Measurements from ENCODE around the gene RAB30.

RAB30 gene

DNA sequence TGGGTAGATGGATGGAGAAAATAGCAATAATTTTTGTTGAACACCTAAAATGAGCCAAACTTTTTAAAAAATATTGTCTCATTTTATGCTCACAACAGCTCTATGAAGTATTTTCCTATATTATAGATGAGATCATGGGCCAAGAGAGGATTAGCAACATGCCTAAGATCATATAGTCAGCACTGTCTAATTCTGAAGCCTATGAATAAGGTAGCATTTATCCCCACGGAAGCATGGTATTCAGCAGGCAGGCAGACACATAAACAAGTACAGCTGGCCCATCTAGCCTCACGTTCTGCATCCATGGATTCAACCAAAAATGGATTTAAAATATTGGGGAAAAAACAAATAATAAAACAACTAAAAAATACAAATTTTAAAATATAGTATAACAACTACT lies 21.9 kb upstream of the RAB30 start:
- no peaks in the 10 kb centered on the region for H3K27me3 ChIP-seq
- H3K4me1 ChIP-seq, result peaks cover 12% of the 10 kb centered on the region
- no peaks in the 10 kb centered on the region for H3K36me3 ChIP-seq
- no peaks in the 10 kb centered on the region for H3K9me3 ChIP-seq
- TF ChIP-seq CTCF (IDR thresholded peaks at IDR 0.05; ENCODE audit: low read depth, low read length), result no peak
- no peak overlapping the region for H3K4me3 ChIP-seq (ENCODE audit: low read depth, low read length)
- no peak for DNase-seq

- Histone ChIP-seq H3K36me3 (no peaks in the 10 kb centered on the region), H3K4me3 (ENCODE audit: low read depth, low read length) (no peak overlapping the region), H3K27me3 (no peaks in the 10 kb centered on the region), H3K9me3 (no peaks in the 10 kb centered on the region), H3K4me1 (peaks cover 12% of the 10 kb centered on the region)
- TF ChIP-seq CTCF (IDR thresholded peaks at IDR 0.05; ENCODE audit: low read depth, low read length), result no peak
- peak; percentile 77 for DNase-seq
These were observed 21.0 kb upstream of the RAB30 start for GRCh38 chr11:83092488-83093384.

GRCh38 chr11:83088965-83089364 lies 17.3 kb upstream of the RAB30 start:
- H3K27me3 ChIP-seq, result no peaks in the 10 kb centered on the region
- TF ChIP-seq CTCF (IDR thresholded peaks at IDR 0.05; ENCODE audit: low read depth, low read length), result peak; percentile 10; the same call in 1 of the 2 replicates
- DNase-seq, result no peak
- no peaks in the 10 kb centered on the region for H3K9me3 ChIP-seq
- no peaks in the 10 kb centered on the region for H3K36me3 ChIP-seq
- peaks cover 12% of the 10 kb centered on the region for H3K4me1 ChIP-seq
- H3K4me3 ChIP-seq (ENCODE audit: low read depth, low read length), result no peak overlapping the region

GRCh38 chr11:83087035-83087434 lies 15.3 kb upstream of the RAB30 start:
- H3K9me3 ChIP-seq, result no peaks in the 10 kb centered on the region
- no peak for DNase-seq
- no peaks in the 10 kb centered on the region for H3K36me3 ChIP-seq
- H3K4me1 ChIP-seq, result no peaks in the 10 kb centered on the region; the same call in 1 of the 2 replicates
- TF ChIP-seq CTCF (IDR thresholded peaks at IDR 0.05; ENCODE audit: low read depth, low read length), result peak; percentile 31
- no peaks in the 10 kb centered on the region for H3K27me3 ChIP-seq
- H3K4me3 ChIP-seq (ENCODE audit: low read depth, low read length), result no peak overlapping the region

- no peak overlapping the region for H3K4me3 ChIP-seq (ENCODE audit: low read depth, low read length)
- no peak for TF ChIP-seq CTCF (IDR thresholded peaks at IDR 0.05; ENCODE audit: low read depth, low read length)
- no peaks in the 10 kb centered on the region for H3K27me3 ChIP-seq
- H3K9me3 ChIP-seq, result no peaks in the 10 kb centered on the region
- no peak for DNase-seq
- H3K36me3 ChIP-seq, result peaks cover 20% of the 10 kb centered on the region
- no peaks in the 10 kb centered on the region for H3K4me1 ChIP-seq
These were observed 8.1 kb upstream of the RAB30 start for GRCh38 chr11:83079820-83080219.

GRCh38 chr11:83078269-83078668 lies 6.6 kb upstream of the RAB30 start:
- H3K9me3 ChIP-seq, result no peaks in the 10 kb centered on the region
- H3K36me3 ChIP-seq, result peaks cover 34% of the 10 kb centered on the region
- TF ChIP-seq CTCF (IDR thresholded peaks at IDR 0.05; ENCODE audit: low read depth, low read length), result no peak
- H3K4me1 ChIP-seq, result no peaks in the 10 kb centered on the region
- H3K27me3 ChIP-seq, result no peaks in the 10 kb centered on the region
- no peak for DNase-seq
- H3K4me3 ChIP-seq (ENCODE audit: low read depth, low read length), result no peak overlapping the region
